BJ (cell line): ENCODE data around the gene FOXP1. TPM values are rescaled to one million over a fixed set of nuclear protein-coding genes. Genes with fewer than 3 reads are reported as not detected.

Experiments used
- CTCF ChIA-PET: fragments of 350-600 bp; formaldehyde crosslinking; extraction: SDS; loops from one replicate; lab custom pipeline; 2021; ENCODE audit warnings: antibody characterized with exemption, inconsistent platforms; lab: Yijun Ruan, JAX
- POLR2A ChIA-PET: fragments of 300-600 bp; sonication (Branson Sonifier 250); formaldehyde crosslinking; extraction: SDS; loops from one replicate; lab custom pipeline; 2021; ENCODE audit warnings: antibody characterized with exemption; lab: Charles Lee
- DNase-seq: peaks from one replicate; pipeline ENCODE4 v3.0.0-alpha.2; 2011; ENCODE audit warnings: low read depth
- H3K27me3 ChIP-seq: 2 replicates; pipeline ENCODE4 v1.6.0; 2011; ENCODE audit warnings: low read length; ENCODE audit not compliant: control insufficient read depth, insufficient read depth
- H3K36me3 ChIP-seq: 2 replicates; pipeline ENCODE4 v1.5.1; 2011; ENCODE audit warnings: low read length; ENCODE audit not compliant: control insufficient read depth, insufficient read depth
- H3K4me3 ChIP-seq: 2 replicates; pipeline ENCODE4 v1.5.1; 2011; ENCODE audit warnings: low read depth, mild to moderate bottlenecking, control low read depth, low read length
- CTCF ChIP-seq: IDR thresholded peaks from 2 replicates; pipeline ENCODE4 v1.5.1; 2011; ENCODE audit warnings: low read depth, mild to moderate bottlenecking, control low read depth, inconsistent platforms, low read length, moderate library complexity; ENCODE audit not compliant: insufficient read depth
- polyA plus RNA-seq: library from polyadenylated mRNA; depleted of rRNA; stranded (reverse); fragments of >200 nt; gene quantifications from 2 replicates; pipeline ENCODE4 v1.2.3, GENCODE V29; 2011

FOXP1 gene
- polyA plus RNA-seq, 1 experiment = 37.0 TPM

GRCh38 chr3:71469138-71469435 is 114.4 kb downstream of the FOXP1 start:
- no peak for DNase-seq
- POLR2A ChIA-PET = no interaction called here
- Histone ChIP-seq H3K36me3 (no peaks in the 10 kb centered on the region), H3K4me3 (no peak overlapping the region), H3K27me3 (no peaks in the 10 kb centered on the region)
- CTCF ChIA-PET = interaction anchor here (0.7 to 2.0 kb wide), 2 partner anchors 11 to 21 kb away, joined by 4 to 7 read pairs; no protein-coding TSS in a partner anchor
- no peak for TF ChIP-seq CTCF

GRCh38 chr3:71468311-71469137 is 115.0 kb downstream of the FOXP1 start:
- Histone ChIP-seq H3K36me3 (no peaks in the 10 kb centered on the region), H3K4me3 (no peak overlapping the region), H3K27me3 (no peaks in the 10 kb centered on the region)
- ChIA-PET POLR2A (no interaction called here), CTCF (interaction anchor here (2.0 kb wide), 1 partner anchor 11 kb away, joined by 7 read pairs; no protein-coding TSS in a partner anchor)
- TF ChIP-seq CTCF = no peak
- DNase-seq = no peak

- Histone ChIP-seq H3K27me3 (no peaks in the 10 kb centered on the region), H3K36me3 (no peaks in the 10 kb centered on the region), H3K4me3 (no peak overlapping the region)
- DNase-seq = no peak
- CTCF ChIA-PET = no interaction called here
- TF ChIP-seq CTCF = no peak
- POLR2A ChIA-PET = no interaction called here
Measured at GRCh38 chr3:71466483-71466882, 117.0 kb downstream of the FOXP1 start.

- H3K36me3 ChIP-seq = no peaks in the 10 kb centered on the region
- ChIA-PET POLR2A (no interaction called here), CTCF (interaction anchor here (1.0 kb wide), 1 partner anchor 64 kb away, joined by 3 read pairs; no protein-coding TSS in a partner anchor)
- no peaks in the 10 kb centered on the region for H3K27me3 ChIP-seq
- H3K4me3 ChIP-seq = no peak overlapping the region
- no peak for TF ChIP-seq CTCF
- no peak for DNase-seq
Measured at GRCh38 chr3:71465371-71466036, 118.0 kb downstream of the FOXP1 start.

GRCh38 chr3:71464613-71465012 is 118.9 kb downstream of the FOXP1 start:
- H3K36me3 ChIP-seq = no peaks in the 10 kb centered on the region
- CTCF ChIA-PET = interaction anchor here (1.0 kb wide), 1 partner anchor 65 kb away, joined by 3 read pairs; no protein-coding TSS in a partner anchor
- TF ChIP-seq CTCF = no peak
- POLR2A ChIA-PET = no interaction called here
- no peak overlapping the region for H3K4me3 ChIP-seq
- DNase-seq = no peak
- H3K27me3 ChIP-seq = no peaks in the 10 kb centered on the region
